Panc1 (cell line): ENCODE results near the gene BICRA. TPM values are rescaled to one million over a fixed set of nuclear protein-coding genes. Genes with fewer than 3 reads are reported as not detected.

ENCODE experiments used
- ATAC-seq: fragments of 200-7000 bp; cut with Tn5 transposase; 2 replicates; pipeline ENCODE4 v1.9.1; 2020; ENCODE audit warnings: mild to moderate bottlenecking, moderate library complexity
- BruUV-seq: library from RNA; stranded (reverse); fragments of 400-500 nt; replicated peaks from 2 replicates; lab custom pipeline; 2021; lab: Mats Ljungman, UMichigan
- CTCF ChIA-PET: fragments of 300-600 bp; sonication (Branson Sonifier 250); formaldehyde crosslinking; loops from one replicate; lab custom pipeline; 2022; ENCODE audit warnings: antibody characterized with exemption; lab: Charles Lee
- POLR2A ChIA-PET: fragments of 300-600 bp; sonication (Branson Sonifier 250); formaldehyde crosslinking; loops from one replicate; lab custom pipeline; 2022; ENCODE audit warnings: antibody characterized with exemption; lab: Charles Lee
- DNase-seq: peaks from one replicate; pipeline ENCODE4 v3.0.0-alpha.2; 2010; ENCODE audit warnings: low read depth, low spot score
- H3K27ac ChIP-seq: 2 replicates; pipeline ENCODE4 v1.5.1; 2011; ENCODE audit warnings: mild to moderate bottlenecking, low read length, inconsistent platforms
- H3K27me3 ChIP-seq: fragments of 200-500 bp; sonication (Bioruptor generic); 2 replicates; pipeline ENCODE4 v1.6.0; 2014; ENCODE audit warnings: low read length, inconsistent platforms; ENCODE audit not compliant: control insufficient read depth, insufficient read depth
- H3K36me3 ChIP-seq: fragments of 200-500 bp; sonication (Bioruptor generic); 2 replicates; pipeline ENCODE4 v1.5.1; 2014; ENCODE audit warnings: inconsistent platforms, mild to moderate bottlenecking, low read length, moderate library complexity; ENCODE audit not compliant: control insufficient read depth, insufficient read depth
- H3K4me1 ChIP-seq: 2 replicates; pipeline ENCODE4 v1.5.1; 2011; ENCODE audit warnings: inconsistent platforms, mild to moderate bottlenecking, low read length, moderate library complexity; ENCODE audit not compliant: control insufficient read depth, insufficient read depth
- H3K4me3 ChIP-seq, 2 experiments: 2 replicates each; pipeline ENCODE4 v1.5.1; 2011 to 2012; ENCODE audit warnings: low read depth in 2 of 2, low read length in 2 of 2, mild to moderate bottlenecking in 2 of 2, inconsistent platforms in 1 of 2, moderate library complexity in 1 of 2
- H3K9me3 ChIP-seq: fragments of 200-500 bp; sonication (Bioruptor generic); 2 replicates; pipeline ENCODE4 v1.5.1; 2014; ENCODE audit warnings: low read depth, mild to moderate bottlenecking, inconsistent platforms, low read length, moderate library complexity; ENCODE audit not compliant: control insufficient read depth, insufficient read depth
- CTCF ChIP-seq: fragments of 450-650 bp; IDR thresholded peaks from 2 replicates; pipeline ENCODE4 v1.5.1; 2017; ENCODE audit warnings: mild to moderate bottlenecking
- POLR2AphosphoS5 ChIP-seq: IDR thresholded peaks from 2 replicates; pipeline ENCODE4 v1.6.1; 2012; ENCODE audit warnings: mild to moderate bottlenecking, low read depth, low read length, moderate library complexity
- REST ChIP-seq, 2 experiments: IDR thresholded peaks; 2 replicates each; pipeline ENCODE4 v1.6.1; 2011 to 2012; ENCODE audit warnings: low read depth in 2 of 2, control low read depth in 1 of 2, low read length in 1 of 2, mild to moderate bottlenecking in 1 of 2, moderate library complexity in 1 of 2; ENCODE audit not compliant: insufficient read depth in 1 of 2
- SIN3A ChIP-seq: IDR thresholded peaks from 2 replicates; pipeline ENCODE4 v1.6.1; 2012; ENCODE audit warnings: low read depth, mild to moderate bottlenecking, low read length, moderate library complexity, borderline replicate concordance; ENCODE audit not compliant: insufficient read depth
- TCF7L2 ChIP-seq: IDR thresholded peaks from 2 replicates; pipeline ENCODE4 v1.6.1; 2011; ENCODE audit warnings: mild to moderate bottlenecking, low read depth, low read length, inconsistent platforms
- in situ Hi-C: cut with HindIII; loops from 2 replicates; pipeline ENCODE4 v1.10.0; 2016; ENCODE audit warnings: low sequenced_read_pairs, low pct_unique_long_range_greater_than_20kb
- intact Hi-C: fragments of 100-400 bp; cut with micrococcal nuclease; formaldehyde crosslinking; loops from one replicate; pipeline ENCODE4 v1.10.0; 2022; ENCODE audit not compliant: unreplicated experiment
- total RNA-seq: library from RNA; stranded (reverse); gene quantifications from one replicate; pipeline ENCODE4 v1.2.1, GENCODE V29; 2021; ENCODE audit not compliant: unreplicated experiment

The BICRA gene
- total RNA-seq, 1 experiment from 2014 or later = 13.7 TPM

- no peak for DNase-seq
- POLR2A ChIA-PET = no interaction called here
- ATAC-seq = no peak
- H3K9me3 ChIP-seq = no peaks in the 10 kb centered on the region
- intact Hi-C loops (no loop called here), in situ Hi-C loops (no loop called here)
- H3K27ac ChIP-seq = no peak overlapping the region
- no peak overlapping the region for H3K4me3 ChIP-seq
- H3K27me3 ChIP-seq = no peaks in the 10 kb centered on the region
- no TSS peak for BruUV-seq
- no peak for TF ChIP-seq POLR2AphosphoS5
- no peak for TF ChIP-seq TCF7L2
- no peak for TF ChIP-seq SIN3A
- TF ChIP-seq REST (IDR thresholded peaks at IDR 0.05; ENCODE audit: insufficient read depth in 1 of 2, low read depth in 2 of 2, low read length in 1 of 2) = no peak
- no peak for TF ChIP-seq CTCF
- H3K4me1 ChIP-seq = peaks cover 4% of the 10 kb centered on the region
- CTCF ChIA-PET = no interaction called here
- H3K36me3 ChIP-seq = no peaks in the 10 kb centered on the region
Measured at GRCh38 chr19:47661161-47661560, 52.2 kb downstream of the BICRA start.

- no peak for ATAC-seq
- intact Hi-C loops = no loop called here
- Histone ChIP-seq H3K9me3 (no peaks in the 10 kb centered on the region), H3K36me3 (no peaks in the 10 kb centered on the region), H3K27me3 (no peaks in the 10 kb centered on the region), H3K4me3 (no peak overlapping the region), H3K27ac (no peak overlapping the region), H3K4me1 (peaks cover 4% of the 10 kb centered on the region)
- DNase-seq = no peak
- ChIA-PET CTCF (interaction anchor here (0.6 to 1.0 kb wide), 2 partner anchors 18 to 313 kb away, joined by 3 to 7 read pairs; partner anchors contain the start of gene DHX34), POLR2A (no interaction called here)
- no TSS peak for BruUV-seq
- TF ChIP-seq SIN3A (no peak), POLR2AphosphoS5 (no peak), TCF7L2 (no peak), REST (IDR thresholded peaks at IDR 0.05; ENCODE audit: insufficient read depth in 1 of 2, low read depth in 2 of 2, low read length in 1 of 2) (no peak), CTCF (no peak)
- in situ Hi-C loops = no loop called here
Measured at GRCh38 chr19:47661611-47662010, 52.7 kb downstream of the BICRA start.
